ENCODE measurements around the gene SCN3A.

- TF ChIP-seq CTCF (conservative IDR thresholded peaks at IDR 0.05; ENCODE audit: low read depth, low read length) (no peak), MAFK (IDR thresholded peaks at IDR 0.05; ENCODE audit: low read depth, low read length) (no peak), POLR2A (IDR thresholded peaks at IDR 0.05; ENCODE audit: low read depth, low read length) (no peak), RAD21 (IDR thresholded peaks at IDR 0.05; ENCODE audit: low read length) (no peak), BHLHE40 (IDR thresholded peaks at IDR 0.05; ENCODE audit: low read depth, low read length) (no peak), FOS (IDR thresholded peaks at IDR 0.05; ENCODE audit: low read depth, low read length) (no peak), NFE2L2 (IDR thresholded peaks at IDR 0.05; ENCODE audit: low read depth, low read length) (no peak), MXI1 (IDR thresholded peaks at IDR 0.05; ENCODE audit: borderline replicate concordance, low read depth, low read length) (no peak)
Observed at GRCh38 chr2:165248238-165248637, 44.4 kb upstream of the SCN3A start.

Data from IMR-90 (cell line).